ENCODE data around the gene ARL17B. TPM values are rescaled to one million over a fixed set of nuclear protein-coding genes. Genes with fewer than 3 reads are reported as not detected.
"Not testable (repeated sequence)": the region's sequence is repeated elsewhere in the genome, so short reads cannot be mapped to it uniquely, and the experiment has no call there.

Gene ARL17B
- total RNA-seq (2021): 13.9 and 19.0 TPM in 2 replicates
- Bru-seq, nascent RNA: percentile 62 among the genes with signal in this experiment
- percentile 76 among the genes with signal in this experiment for BruChase-seq, experiment 1, labeled RNA remaining after a 2-hour chase
- percentile 79 among the genes with signal in this experiment for BruChase-seq, experiment 2, labeled RNA remaining after a 6-hour chase
- long read RNA-seq, partial matches to known transcripts: 1 of 35 reads
- long read RNA-seq, other reads (novel, unspliced or antisense): 33 of 35 reads

DNA sequence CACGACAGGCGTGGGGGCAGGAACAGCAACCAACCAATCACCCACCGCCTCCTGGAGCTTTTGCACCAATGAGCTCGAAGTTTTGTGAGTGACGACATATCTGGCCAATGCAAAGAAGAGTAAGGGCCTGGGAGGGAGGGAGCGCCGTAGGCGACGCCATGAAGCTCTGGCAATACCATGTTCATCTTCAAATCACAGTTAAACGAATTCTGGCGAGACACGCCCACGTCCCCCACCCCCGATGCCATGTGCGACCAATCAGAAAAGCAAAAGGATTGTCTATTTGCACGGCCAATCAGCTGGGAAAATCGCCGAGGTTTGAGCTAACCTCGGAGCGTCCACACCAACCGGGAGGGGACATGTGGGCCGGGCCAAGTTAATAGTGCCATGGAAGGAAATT is at the start of gene ARL17B:
TSS of gene ARL17B (minus strand) at position 12 of the 400 bp plus-strand sequence. CDS start 3,369 bp downstream, outside the sequence.
- H3K27me3 ChIP-seq (replicated peaks; ENCODE audit: insufficient read depth, low read depth, low read length, poor library complexity): not testable (repeated sequence)

DNA sequence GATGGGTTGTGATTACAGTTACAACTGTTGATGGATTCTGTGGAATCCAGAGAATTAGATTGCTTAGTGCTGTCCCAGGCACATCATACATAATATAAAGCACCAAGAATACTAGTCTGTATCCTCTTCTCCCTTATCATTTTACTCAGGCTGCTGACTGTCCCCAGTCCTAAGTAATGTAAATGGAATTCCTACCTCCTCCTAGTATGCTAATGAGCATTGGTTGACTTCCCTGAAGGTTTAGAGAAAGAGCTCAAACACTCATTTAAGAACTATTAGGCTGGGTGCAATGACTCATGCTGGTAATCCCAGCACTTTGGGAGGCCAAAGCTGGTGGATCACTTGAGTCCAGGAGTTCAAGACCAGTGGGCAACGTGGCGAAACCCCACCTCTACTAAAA is 48.3 kb upstream of the ARL17B start:
- BruUV-seq (replicated peaks); POLR2A ChIA-PET (ENCODE audit: low non-redundant PET); H3K36me3 ChIP-seq (ENCODE audit: insufficient read depth, low read length, poor library complexity, severe bottlenecking); H3K9me3 ChIP-seq (ENCODE audit: low read depth, low read length, poor library complexity, severe bottlenecking); H3K27ac ChIP-seq (ENCODE audit: low read depth, low read length, poor library complexity, severe bottlenecking); H3K4me1 ChIP-seq (ENCODE audit: insufficient read depth, low read length, poor library complexity, severe bottlenecking); intact Hi-C loops (cut with micrococcal nuclease; ENCODE audit: unreplicated experiment); CTCF ChIA-PET; H3K27me3 ChIP-seq (replicated peaks; ENCODE audit: insufficient read depth, low read depth, low read length, poor library complexity); H3K4me3 ChIP-seq (ENCODE audit: low read depth, low read length, poor library complexity, severe bottlenecking); DNase-seq (ENCODE audit: low spot score): not testable (repeated sequence)

More for the DNA sequence above, at the start of gene ARL17B:
- intact Hi-C loops (cut with micrococcal nuclease; ENCODE audit: unreplicated experiment); H3K36me3 ChIP-seq (ENCODE audit: insufficient read depth, low read length, poor library complexity, severe bottlenecking); H3K4me3 ChIP-seq (ENCODE audit: low read depth, low read length, poor library complexity, severe bottlenecking); H3K9me3 ChIP-seq (ENCODE audit: low read depth, low read length, poor library complexity, severe bottlenecking); CTCF ChIA-PET; H3K4me1 ChIP-seq (ENCODE audit: insufficient read depth, low read length, poor library complexity, severe bottlenecking); BruUV-seq (replicated peaks); DNase-seq (ENCODE audit: low spot score); POLR2A ChIA-PET (ENCODE audit: low non-redundant PET); H3K27ac ChIP-seq (ENCODE audit: low read depth, low read length, poor library complexity, severe bottlenecking): not testable (repeated sequence)

DNA sequence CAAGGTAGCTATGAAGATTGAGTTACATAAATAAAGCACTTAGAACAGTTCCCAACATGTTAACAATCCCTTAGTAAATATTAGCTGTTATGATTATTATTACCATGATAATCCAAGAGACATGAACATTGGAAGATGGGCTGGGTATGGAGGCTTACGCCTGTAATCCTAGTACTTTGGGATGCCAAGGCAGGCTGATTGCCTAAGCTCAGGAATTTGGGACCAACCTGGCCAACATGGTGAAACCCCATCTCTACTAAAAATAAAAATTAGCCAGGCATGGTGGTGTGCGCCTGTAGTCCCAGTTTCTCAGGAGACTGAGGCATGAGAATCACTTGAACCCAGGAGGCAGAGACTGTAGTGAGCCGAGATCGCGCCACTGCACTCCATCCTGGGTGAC is 45.6 kb upstream of the ARL17B start:
- BruUV-seq (replicated peaks); H3K36me3 ChIP-seq (ENCODE audit: insufficient read depth, low read length, poor library complexity, severe bottlenecking); H3K27me3 ChIP-seq (replicated peaks; ENCODE audit: insufficient read depth, low read depth, low read length, poor library complexity); intact Hi-C loops (cut with micrococcal nuclease; ENCODE audit: unreplicated experiment); H3K27ac ChIP-seq (ENCODE audit: low read depth, low read length, poor library complexity, severe bottlenecking); H3K4me1 ChIP-seq (ENCODE audit: insufficient read depth, low read length, poor library complexity, severe bottlenecking); CTCF ChIA-PET; POLR2A ChIA-PET (ENCODE audit: low non-redundant PET); H3K9me3 ChIP-seq (ENCODE audit: low read depth, low read length, poor library complexity, severe bottlenecking); DNase-seq (ENCODE audit: low spot score); H3K4me3 ChIP-seq (ENCODE audit: low read depth, low read length, poor library complexity, severe bottlenecking): not testable (repeated sequence)

DNA sequence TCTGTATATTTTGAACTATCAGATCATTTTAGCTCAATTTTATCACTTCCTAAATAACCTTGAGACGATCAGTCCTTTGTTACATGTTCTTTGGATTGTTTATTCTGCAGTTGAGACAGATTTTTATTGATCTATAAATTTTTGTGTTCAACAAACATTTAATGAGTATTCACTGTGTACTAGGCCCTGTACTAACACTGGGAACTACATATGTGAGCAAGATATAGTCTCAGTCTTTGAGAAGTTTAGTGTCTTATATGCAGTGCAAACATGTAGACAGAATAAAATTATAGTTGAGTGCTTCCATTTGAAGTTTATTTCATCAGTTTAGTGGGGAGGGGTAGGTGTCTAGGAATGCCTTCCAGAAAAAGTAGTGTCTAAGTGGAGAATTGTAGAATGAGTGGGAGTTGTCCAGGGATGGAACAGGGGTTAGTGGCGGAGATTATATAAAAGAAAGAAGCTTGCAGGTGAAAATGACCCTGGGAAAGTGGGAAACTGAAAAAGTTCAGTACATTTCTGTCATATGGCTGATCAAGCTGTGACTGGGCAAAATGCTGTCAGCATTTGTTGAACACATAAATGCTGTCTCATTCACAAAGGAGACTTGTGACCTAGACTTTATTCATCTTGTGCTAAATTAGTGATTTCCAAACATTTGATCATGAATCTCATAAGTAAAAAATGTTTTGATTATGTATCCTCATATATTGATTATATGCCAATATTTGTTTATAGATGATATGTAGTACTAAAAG is 39.6 kb upstream of the ARL17B start:
- H3K4me3 ChIP-seq (ENCODE audit: low read depth, low read length, poor library complexity, severe bottlenecking); H3K36me3 ChIP-seq (ENCODE audit: insufficient read depth, low read length, poor library complexity, severe bottlenecking); BruUV-seq (replicated peaks); H3K27me3 ChIP-seq (replicated peaks; ENCODE audit: insufficient read depth, low read depth, low read length, poor library complexity); H3K27ac ChIP-seq (ENCODE audit: low read depth, low read length, poor library complexity, severe bottlenecking); H3K4me1 ChIP-seq (ENCODE audit: insufficient read depth, low read length, poor library complexity, severe bottlenecking); POLR2A ChIA-PET (ENCODE audit: low non-redundant PET); CTCF ChIA-PET; H3K9me3 ChIP-seq (ENCODE audit: low read depth, low read length, poor library complexity, severe bottlenecking); intact Hi-C loops (cut with micrococcal nuclease; ENCODE audit: unreplicated experiment); DNase-seq (ENCODE audit: low spot score): not testable (repeated sequence)

DNA sequence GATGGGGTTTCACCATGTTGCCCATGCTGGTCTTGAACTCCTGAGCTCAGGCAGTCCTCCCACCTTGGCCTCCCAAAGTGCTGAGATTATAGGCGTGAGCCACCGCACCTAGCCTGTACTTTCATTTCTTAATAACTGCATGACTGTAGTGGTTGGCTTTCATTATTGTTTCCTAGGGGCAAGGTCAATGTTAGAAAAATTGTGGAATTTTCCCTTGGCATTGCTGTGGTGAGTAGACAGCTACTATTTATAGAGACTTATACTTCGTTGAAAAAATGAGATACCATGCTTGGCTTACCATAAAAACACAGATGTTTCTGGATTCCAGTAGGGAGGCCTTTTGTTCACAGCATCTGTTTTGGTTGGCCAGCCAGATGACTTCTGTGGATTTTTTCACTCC is 39.0 kb upstream of the ARL17B start:
- H3K4me1 ChIP-seq (ENCODE audit: insufficient read depth, low read length, poor library complexity, severe bottlenecking); H3K27me3 ChIP-seq (replicated peaks; ENCODE audit: insufficient read depth, low read depth, low read length, poor library complexity); H3K4me3 ChIP-seq (ENCODE audit: low read depth, low read length, poor library complexity, severe bottlenecking); DNase-seq (ENCODE audit: low spot score); H3K27ac ChIP-seq (ENCODE audit: low read depth, low read length, poor library complexity, severe bottlenecking); intact Hi-C loops (cut with micrococcal nuclease; ENCODE audit: unreplicated experiment); POLR2A ChIA-PET (ENCODE audit: low non-redundant PET); H3K9me3 ChIP-seq (ENCODE audit: low read depth, low read length, poor library complexity, severe bottlenecking); BruUV-seq (replicated peaks); H3K36me3 ChIP-seq (ENCODE audit: insufficient read depth, low read length, poor library complexity, severe bottlenecking); CTCF ChIA-PET: not testable (repeated sequence)

DNA sequence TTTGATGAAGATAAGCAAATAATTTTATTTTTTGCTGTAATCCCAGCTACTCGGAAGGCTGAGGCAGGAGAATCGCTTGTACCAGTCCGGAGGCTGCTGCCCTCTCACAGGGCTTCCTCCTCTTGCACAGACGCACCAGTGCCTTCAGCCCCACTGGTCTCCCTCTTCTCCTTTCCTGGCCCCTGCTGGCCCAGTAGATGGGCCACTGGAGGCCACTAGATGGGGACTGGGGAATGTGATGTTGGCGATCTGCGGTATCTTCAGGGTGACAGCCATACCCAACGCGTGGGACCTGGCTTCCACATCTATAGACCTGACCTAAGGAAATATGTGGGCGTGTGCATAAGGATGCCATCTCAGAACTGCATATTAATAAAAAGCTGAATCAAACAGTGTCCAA is 38.4 kb upstream of the ARL17B start:
- H3K4me3 ChIP-seq (ENCODE audit: low read depth, low read length, poor library complexity, severe bottlenecking); intact Hi-C loops (cut with micrococcal nuclease; ENCODE audit: unreplicated experiment); H3K9me3 ChIP-seq (ENCODE audit: low read depth, low read length, poor library complexity, severe bottlenecking); H3K4me1 ChIP-seq (ENCODE audit: insufficient read depth, low read length, poor library complexity, severe bottlenecking); POLR2A ChIA-PET (ENCODE audit: low non-redundant PET); H3K27ac ChIP-seq (ENCODE audit: low read depth, low read length, poor library complexity, severe bottlenecking); H3K36me3 ChIP-seq (ENCODE audit: insufficient read depth, low read length, poor library complexity, severe bottlenecking); BruUV-seq (replicated peaks); DNase-seq (ENCODE audit: low spot score); H3K27me3 ChIP-seq (replicated peaks; ENCODE audit: insufficient read depth, low read depth, low read length, poor library complexity); CTCF ChIA-PET: not testable (repeated sequence)

DNA sequence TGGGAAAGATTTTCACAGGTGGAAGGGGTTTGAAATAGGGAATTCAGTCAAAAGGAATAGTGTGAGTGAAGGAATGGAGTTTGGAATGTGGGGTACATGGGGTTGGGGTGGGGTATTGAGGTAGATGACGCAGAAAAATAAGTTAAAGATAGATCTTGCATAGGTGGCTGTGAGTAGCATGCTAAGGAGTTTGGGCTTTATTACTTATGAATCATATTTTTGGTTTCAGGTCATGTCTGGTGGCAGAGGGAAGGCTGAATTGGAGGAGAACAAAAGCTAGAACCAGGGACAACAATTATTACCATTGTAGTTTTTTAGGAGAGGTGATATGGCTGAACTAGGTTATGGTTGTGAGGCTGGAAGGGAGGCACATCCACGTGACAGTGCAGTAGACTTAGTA is 34.7 kb upstream of the ARL17B start:
- CTCF ChIA-PET; H3K27ac ChIP-seq (ENCODE audit: low read depth, low read length, poor library complexity, severe bottlenecking); H3K4me3 ChIP-seq (ENCODE audit: low read depth, low read length, poor library complexity, severe bottlenecking); POLR2A ChIA-PET (ENCODE audit: low non-redundant PET); DNase-seq (ENCODE audit: low spot score); H3K36me3 ChIP-seq (ENCODE audit: insufficient read depth, low read length, poor library complexity, severe bottlenecking); H3K4me1 ChIP-seq (ENCODE audit: insufficient read depth, low read length, poor library complexity, severe bottlenecking); BruUV-seq (replicated peaks); intact Hi-C loops (cut with micrococcal nuclease; ENCODE audit: unreplicated experiment); H3K27me3 ChIP-seq (replicated peaks; ENCODE audit: insufficient read depth, low read depth, low read length, poor library complexity); H3K9me3 ChIP-seq (ENCODE audit: low read depth, low read length, poor library complexity, severe bottlenecking): not testable (repeated sequence)

DNA sequence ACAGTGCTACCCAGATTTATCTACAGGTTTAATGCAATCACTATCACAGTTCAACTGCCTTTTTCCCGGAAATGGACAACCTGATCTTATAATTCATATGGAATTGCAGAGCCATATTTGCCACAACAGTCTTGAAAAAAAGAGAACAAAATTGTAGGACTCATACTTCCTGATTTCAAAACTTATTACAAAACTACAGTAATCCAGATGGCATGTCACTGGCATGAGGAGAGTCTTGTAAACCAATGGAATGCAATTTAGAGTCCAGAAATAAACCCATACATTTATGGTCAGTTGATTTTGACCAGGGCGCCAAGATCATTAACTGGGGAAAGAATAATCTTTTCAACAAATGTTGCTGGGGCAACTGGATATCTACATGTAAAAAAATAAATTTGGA is 32.1 kb upstream of the ARL17B start:
- intact Hi-C loops (cut with micrococcal nuclease; ENCODE audit: unreplicated experiment); H3K27me3 ChIP-seq (replicated peaks; ENCODE audit: insufficient read depth, low read depth, low read length, poor library complexity); CTCF ChIA-PET; DNase-seq (ENCODE audit: low spot score); H3K36me3 ChIP-seq (ENCODE audit: insufficient read depth, low read length, poor library complexity, severe bottlenecking); H3K4me1 ChIP-seq (ENCODE audit: insufficient read depth, low read length, poor library complexity, severe bottlenecking); H3K4me3 ChIP-seq (ENCODE audit: low read depth, low read length, poor library complexity, severe bottlenecking); BruUV-seq (replicated peaks); H3K9me3 ChIP-seq (ENCODE audit: low read depth, low read length, poor library complexity, severe bottlenecking); POLR2A ChIA-PET (ENCODE audit: low non-redundant PET); H3K27ac ChIP-seq (ENCODE audit: low read depth, low read length, poor library complexity, severe bottlenecking): not testable (repeated sequence)

Measured in A673 (cell line).